ENCODE results near the gene MAP3K8. TPM values are rescaled to one million over a fixed set of nuclear protein-coding genes. Genes with fewer than 3 reads are reported as not detected.

MAP3K8 gene
- total and polyA plus RNA-seq, 3 donors from 2014 or later, result 3.1 to 10.4 (median 5.2) TPM

DNA sequence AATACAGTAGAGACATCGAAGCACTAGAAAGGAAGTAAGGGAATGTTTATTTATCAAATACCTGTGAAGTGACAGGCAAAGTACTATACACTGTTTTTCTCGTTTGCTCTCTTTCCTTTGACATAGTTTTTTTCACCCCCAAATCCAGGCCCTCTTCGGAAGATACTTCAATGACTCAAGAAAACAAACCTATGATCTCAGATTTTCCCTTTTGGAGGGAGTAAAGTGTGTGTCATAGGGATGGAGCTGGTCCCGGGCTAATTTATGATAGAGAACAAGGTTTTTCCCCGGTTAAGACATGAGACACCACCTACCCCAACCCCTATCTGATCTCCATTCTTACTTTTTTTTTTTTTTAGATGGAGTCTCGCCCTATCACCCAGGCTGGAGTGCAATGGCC is 61.7 kb downstream of the MAP3K8 start:
- no peak for TF ChIP-seq POLR2A (IDR thresholded peaks at IDR 0.05)
- TF ChIP-seq, protein P1, sequence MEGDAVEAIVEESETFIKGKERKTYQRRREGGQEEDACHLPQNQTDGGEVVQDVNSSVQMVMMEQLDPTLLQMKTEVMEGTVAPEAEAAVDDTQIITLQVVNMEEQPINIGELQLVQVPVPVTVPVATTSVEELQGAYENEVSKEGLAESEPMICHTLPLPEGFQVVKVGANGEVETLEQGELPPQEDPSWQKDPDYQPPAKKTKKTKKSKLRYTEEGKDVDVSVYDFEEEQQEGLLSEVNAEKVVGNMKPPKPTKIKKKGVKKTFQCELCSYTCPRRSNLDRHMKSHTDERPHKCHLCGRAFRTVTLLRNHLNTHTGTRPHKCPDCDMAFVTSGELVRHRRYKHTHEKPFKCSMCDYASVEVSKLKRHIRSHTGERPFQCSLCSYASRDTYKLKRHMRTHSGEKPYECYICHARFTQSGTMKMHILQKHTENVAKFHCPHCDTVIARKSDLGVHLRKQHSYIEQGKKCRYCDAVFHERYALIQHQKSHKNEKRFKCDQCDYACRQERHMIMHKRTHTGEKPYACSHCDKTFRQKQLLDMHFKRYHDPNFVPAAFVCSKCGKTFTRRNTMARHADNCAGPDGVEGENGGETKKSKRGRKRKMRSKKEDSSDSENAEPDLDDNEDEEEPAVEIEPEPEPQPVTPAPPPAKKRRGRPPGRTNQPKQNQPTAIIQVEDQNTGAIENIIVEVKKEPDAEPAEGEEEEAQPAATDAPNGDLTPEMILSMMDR (IDR thresholded peaks at IDR 0.05), result no peak
- H3K4me1 ChIP-seq, result no peaks in the 10 kb centered on the region
- H3K27me3 ChIP-seq, result no peaks in the 10 kb centered on the region
- 81 to 91% methylated on average over 6 of the region's 6 CpGs for WGBS, 2 donors
- H3K4me3 ChIP-seq, result no peak overlapping the region
- DNase-seq, result no peak
- no peaks in the 10 kb centered on the region for H3K36me3 ChIP-seq (ENCODE audit: low read depth, missing control alignments)
- H3K9me3 ChIP-seq, result no peaks in the 10 kb centered on the region
- intact Hi-C loops (cut with DNase I; ENCODE audit: low total_unique reads), result no loop called here
- H3K27ac ChIP-seq, result no peak overlapping the region

DNA sequence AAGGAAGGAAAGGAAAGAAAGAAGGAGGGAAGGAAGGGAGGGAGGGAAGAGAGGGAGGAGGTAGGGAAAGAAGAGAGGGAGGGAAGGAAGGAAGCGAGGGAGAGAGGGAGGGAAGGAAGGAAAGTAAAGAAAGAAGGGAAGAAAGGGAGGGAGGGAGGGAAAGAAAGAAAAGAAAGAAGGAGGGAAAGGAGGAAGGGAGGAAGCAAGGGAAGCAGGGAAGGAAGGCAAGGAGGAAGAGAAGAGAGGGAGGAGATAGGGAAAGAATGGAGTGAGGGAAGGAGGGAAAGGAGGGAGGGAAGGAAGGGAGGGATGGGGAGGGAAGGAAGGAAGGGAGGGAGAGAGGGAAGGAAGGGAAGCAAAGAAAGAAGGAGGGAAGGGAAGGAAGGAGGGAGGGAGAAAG is 65.8 kb downstream of the MAP3K8 start:
- TF ChIP-seq, protein P1 (IDR thresholded peaks at IDR 0.05), result no peak
- TF ChIP-seq POLR2A (IDR thresholded peaks at IDR 0.05), result no peak
- intact Hi-C loops (cut with DNase I; ENCODE audit: low total_unique reads), result no loop called here
- H3K4me3 ChIP-seq, result no peak overlapping the region
- no peaks in the 10 kb centered on the region for H3K27me3 ChIP-seq
- no peaks in the 10 kb centered on the region for H3K9me3 ChIP-seq
- no peak for DNase-seq
- H3K4me1 ChIP-seq, result no peaks in the 10 kb centered on the region
- no peaks in the 10 kb centered on the region for H3K36me3 ChIP-seq (ENCODE audit: low read depth, missing control alignments)
- 75 to 77% methylated on average over 1 of the region's 1 CpG for WGBS, 2 donors
- no peak overlapping the region for H3K27ac ChIP-seq

DNA sequence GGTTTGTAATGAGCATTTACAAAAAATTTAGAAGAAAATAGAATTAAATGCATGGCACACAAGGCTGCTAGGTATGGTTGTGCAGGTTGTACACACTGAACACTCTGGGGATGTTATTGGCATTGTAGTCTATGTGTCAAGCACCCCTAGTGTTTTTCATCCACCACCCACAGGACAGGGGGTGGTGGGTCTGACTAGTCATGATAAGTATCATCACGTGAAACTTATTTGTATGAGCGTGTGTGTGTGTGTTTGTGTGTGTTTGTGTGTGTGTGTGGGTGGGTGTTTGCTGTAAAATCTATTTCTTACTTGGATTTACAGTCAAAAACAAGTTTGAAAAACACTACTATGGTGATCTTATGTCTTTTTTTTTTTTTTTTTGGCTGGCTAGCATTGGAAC is 66.5 kb downstream of the MAP3K8 start:
- H3K27ac ChIP-seq, result no peak overlapping the region
- no peak for DNase-seq
- H3K36me3 ChIP-seq (ENCODE audit: low read depth, missing control alignments), result no peaks in the 10 kb centered on the region
- H3K4me1 ChIP-seq, result no peaks in the 10 kb centered on the region
- WGBS, 2 donors, result 90 to 97% methylated on average over 2 of the region's 2 CpGs
- no peak for TF ChIP-seq POLR2A (IDR thresholded peaks at IDR 0.05)
- TF ChIP-seq, protein P1 (IDR thresholded peaks at IDR 0.05), result no peak
- intact Hi-C loops (cut with DNase I; ENCODE audit: low total_unique reads), result no loop called here
- H3K9me3 ChIP-seq, result no peaks in the 10 kb centered on the region
- H3K27me3 ChIP-seq, result no peaks in the 10 kb centered on the region
- no peak overlapping the region for H3K4me3 ChIP-seq

DNA sequence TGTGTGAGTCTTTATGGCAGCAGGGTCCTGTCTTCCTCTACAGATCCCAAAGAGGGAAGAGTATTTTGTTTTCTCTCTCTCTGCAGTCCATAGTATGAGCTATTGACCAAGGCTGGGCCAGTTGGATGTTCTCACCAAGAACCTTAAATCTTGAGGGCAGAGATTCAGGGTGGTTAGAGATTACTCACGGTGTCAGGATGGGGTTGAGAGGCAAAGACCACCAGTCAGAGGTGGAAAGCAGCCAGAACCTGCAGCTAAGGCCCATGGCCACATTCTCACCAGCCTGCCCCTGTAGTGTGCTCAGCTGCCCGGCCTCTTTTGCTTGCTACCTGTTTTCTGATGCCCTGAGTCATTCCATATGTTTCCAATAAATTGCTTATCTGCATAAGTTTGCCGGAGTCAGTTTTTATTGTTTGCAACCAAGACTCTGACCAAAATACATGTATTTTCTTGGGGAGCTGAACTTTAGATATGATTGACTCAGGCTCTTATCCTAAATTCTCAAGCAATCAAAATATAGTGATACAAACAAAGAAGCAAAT is 67.0 kb downstream of the MAP3K8 start:
- H3K27ac ChIP-seq, result no peak overlapping the region
- no peaks in the 10 kb centered on the region for H3K27me3 ChIP-seq
- DNase-seq, result no peak
- intact Hi-C loops (cut with DNase I; ENCODE audit: low total_unique reads), result no loop called here
- no peak overlapping the region for H3K4me3 ChIP-seq
- H3K9me3 ChIP-seq, result no peaks in the 10 kb centered on the region
- no peaks in the 10 kb centered on the region for H3K4me1 ChIP-seq
- TF ChIP-seq POLR2A (IDR thresholded peaks at IDR 0.05), result no peak
- TF ChIP-seq, protein P1 (IDR thresholded peaks at IDR 0.05), result no peak
- H3K36me3 ChIP-seq (ENCODE audit: low read depth, missing control alignments), result no peaks in the 10 kb centered on the region
- WGBS, 2 donors, result 55 to 87% methylated on average over 3 of the region's 3 CpGs

All from testis (tissue), 3 donors.